GM12865 (cell line): ENCODE measurements around the gene CDYL.

Experiments used
- DNase-seq: peaks from one replicate; pipeline ENCODE4 v3.0.0; 2010; ENCODE audit warnings: low read depth
- H3K4me3 ChIP-seq: 2 replicates; pipeline ENCODE4 v1.5.1; 2011; ENCODE audit warnings: mild to moderate bottlenecking, low read depth, low read length, control low read depth
- CTCF ChIP-seq: IDR thresholded peaks from 2 replicates; pipeline ENCODE4 v1.5.1; 2011; ENCODE audit warnings: low read length, control low read depth, low read depth, inconsistent platforms; ENCODE audit not compliant: insufficient read depth; ENCODE audit errors: missing control alignments

Gene CDYL

GRCh38 chr6:4964675-4965561, 188.7 kb downstream of the CDYL start:
- no peak overlapping the region for H3K4me3 ChIP-seq
- DNase-seq = no peak
- TF ChIP-seq CTCF = no peak

- TF ChIP-seq CTCF = no peak
- H3K4me3 ChIP-seq = no peak overlapping the region
- DNase-seq = no peak
Observed at GRCh38 chr6:4965562-4966389, 189.6 kb downstream of the CDYL start.

- no peak for TF ChIP-seq CTCF
- no peak overlapping the region for H3K4me3 ChIP-seq
- no peak for DNase-seq
Observed at GRCh38 chr6:4967301-4968030, 191.3 kb downstream of the CDYL start.

- H3K4me3 ChIP-seq = no peak overlapping the region
- no peak for TF ChIP-seq CTCF
- no peak for DNase-seq
Observed at GRCh38 chr6:4969609-4970285, 193.5 kb downstream of the CDYL start.

GRCh38 chr6:4970739-4971395, 194.7 kb downstream of the CDYL start:
- H3K4me3 ChIP-seq = no peak overlapping the region
- TF ChIP-seq CTCF = no peak
- no peak for DNase-seq

- no peak for DNase-seq
- H3K4me3 ChIP-seq = no peak overlapping the region
- TF ChIP-seq CTCF = no peak
Observed at GRCh38 chr6:4971851-4972250, 195.6 kb downstream of the CDYL start.
